Uterus (tissue), 2 donors: ENCODE results near the gene PCMTD2.

Source experiments
- CTCF ChIP-seq, 4 experiments: fragments of 200-600 bp in 2 of 4; fragments of 450-650 bp in 2 of 4; sonication (generic) in 2 of 4; IDR thresholded peaks; one replicate each; pipeline ENCODE4 v1.5.1; 2016 to 2019; ENCODE audit warnings: antibody characterized with exemption in 4 of 4, mild to moderate bottlenecking in 2 of 4, moderate library complexity in 1 of 4
- POLR2A ChIP-seq, 2 donors: fragments of 450-650 bp; IDR thresholded peaks; one replicate each; pipeline ENCODE4 v1.6.1; 2016; ENCODE audit warnings: antibody characterized with exemption in 2 of 2, mild to moderate bottlenecking in 1 of 2, moderate library complexity in 1 of 2

- no peak for TF ChIP-seq CTCF (IDR thresholded peaks at IDR 0.05)
- no peak for TF ChIP-seq POLR2A (IDR thresholded peaks at IDR 0.05)
Observed at GRCh38 chr20:64211874-64212658, 43.5 kb upstream of the PCMTD2 start.
